ENCODE data around the gene ATP5PF.

- TF ChIP-seq CTCF (IDR thresholded peaks at IDR 0.05) = peak; percentile 82 to 85 (median 83)
- TF ChIP-seq EP300 (IDR thresholded peaks at IDR 0.05) = no peak
Observed at GRCh38 chr21:25708467-25709065, 26.1 kb downstream of the ATP5PF start.

All from esophagus muscularis mucosa (tissue), 3 donors.